Measurements from ENCODE around the gene OR7C2. TPM values are rescaled to one million over a fixed set of nuclear protein-coding genes. Genes with fewer than 3 reads are reported as not detected.

The OR7C2 gene
- total RNA-seq, 6 donors from 2014 or later, result not detected

DNA sequence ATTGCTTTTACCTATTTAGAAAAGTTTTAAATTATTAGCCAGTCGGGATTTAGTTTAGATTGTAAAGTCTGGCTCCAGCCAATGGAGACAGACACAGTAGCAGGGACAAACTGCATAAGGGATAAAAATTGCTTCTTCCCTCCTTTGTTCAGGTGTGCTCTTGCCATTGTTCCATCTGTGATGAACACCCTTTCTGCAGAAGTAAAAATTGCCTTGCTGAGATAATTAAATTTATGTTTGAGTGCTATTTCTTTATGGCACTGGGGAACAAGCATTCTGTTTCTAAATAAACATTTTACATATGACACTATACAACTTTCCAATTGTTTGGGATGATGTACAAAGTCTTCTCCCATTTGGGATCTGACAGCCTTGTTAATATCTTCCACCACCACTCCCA lies 18.0 kb downstream of the OR7C2 start:
- H3K36me3 ChIP-seq, result no peaks in the 10 kb centered on the region
- peaks cover 0 to 39% (median 19%) of the 10 kb centered on the region in 4 donors for H3K9me3 ChIP-seq
- no peak for ATAC-seq (ENCODE audit: low FRiP score in 2 of 2)
- H3K27ac ChIP-seq, result no peak overlapping the region
- H3K27me3 ChIP-seq, result no peaks in the 10 kb centered on the region
- no peak for DNase-seq
- H3K4me1 ChIP-seq, result no peaks in the 10 kb centered on the region
- TF ChIP-seq POLR2AphosphoS5 (IDR thresholded peaks at IDR 0.05) (no peak), EP300 (IDR thresholded peaks at IDR 0.05) (no peak), POLR2A (IDR thresholded peaks at IDR 0.05) (no peak)
- TF ChIP-seq, protein P1, sequence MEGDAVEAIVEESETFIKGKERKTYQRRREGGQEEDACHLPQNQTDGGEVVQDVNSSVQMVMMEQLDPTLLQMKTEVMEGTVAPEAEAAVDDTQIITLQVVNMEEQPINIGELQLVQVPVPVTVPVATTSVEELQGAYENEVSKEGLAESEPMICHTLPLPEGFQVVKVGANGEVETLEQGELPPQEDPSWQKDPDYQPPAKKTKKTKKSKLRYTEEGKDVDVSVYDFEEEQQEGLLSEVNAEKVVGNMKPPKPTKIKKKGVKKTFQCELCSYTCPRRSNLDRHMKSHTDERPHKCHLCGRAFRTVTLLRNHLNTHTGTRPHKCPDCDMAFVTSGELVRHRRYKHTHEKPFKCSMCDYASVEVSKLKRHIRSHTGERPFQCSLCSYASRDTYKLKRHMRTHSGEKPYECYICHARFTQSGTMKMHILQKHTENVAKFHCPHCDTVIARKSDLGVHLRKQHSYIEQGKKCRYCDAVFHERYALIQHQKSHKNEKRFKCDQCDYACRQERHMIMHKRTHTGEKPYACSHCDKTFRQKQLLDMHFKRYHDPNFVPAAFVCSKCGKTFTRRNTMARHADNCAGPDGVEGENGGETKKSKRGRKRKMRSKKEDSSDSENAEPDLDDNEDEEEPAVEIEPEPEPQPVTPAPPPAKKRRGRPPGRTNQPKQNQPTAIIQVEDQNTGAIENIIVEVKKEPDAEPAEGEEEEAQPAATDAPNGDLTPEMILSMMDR (IDR thresholded peaks at IDR 0.05), result no peak
- WGBS, 2 donors, result 32 to 93% methylated on average over 1 of the region's 1 CpG
- no peak overlapping the region for H3K4me3 ChIP-seq

- no peak for TF ChIP-seq POLR2AphosphoS5 (IDR thresholded peaks at IDR 0.05)
- TF ChIP-seq POLR2A (IDR thresholded peaks at IDR 0.05), result no peak
- TF ChIP-seq, protein P1 (IDR thresholded peaks at IDR 0.05), result no peak
- no peak for TF ChIP-seq EP300 (IDR thresholded peaks at IDR 0.05)
- Histone ChIP-seq H3K4me1 (no peaks in the 10 kb centered on the region), H3K9me3 (peaks cover 0 to 37% (median 19%) of the 10 kb centered on the region in 4 donors), H3K36me3 (no peaks in the 10 kb centered on the region), H3K27ac (no peak overlapping the region), H3K4me3 (no peak overlapping the region), H3K27me3 (no peaks in the 10 kb centered on the region)
- ATAC-seq (ENCODE audit: low FRiP score in 2 of 2), result no peak
- whole genome bisulfite sequencing, 2 donors, result 90 to 93% methylated on average over 22 to 24 of the region's 24 CpGs
- DNase-seq, result no peak
These were observed 20.8 kb downstream of the OR7C2 start for GRCh38 chr19:14961956-14962685.

- Histone ChIP-seq H3K36me3 (no peaks in the 10 kb centered on the region), H3K27ac (no peak overlapping the region), H3K4me1 (no peaks in the 10 kb centered on the region), H3K4me3 (no peak overlapping the region), H3K27me3 (no peaks in the 10 kb centered on the region), H3K9me3 (no peaks in the 10 kb centered on the region)
- DNase-seq (no peak), ATAC-seq (ENCODE audit: low FRiP score in 2 of 2) (no peak)
- WGBS, 2 donors, result 94 to 95% methylated on average over 14 of the region's 14 CpGs
- TF ChIP-seq, protein P1 (IDR thresholded peaks at IDR 0.05), result no peak
- TF ChIP-seq POLR2AphosphoS5 (IDR thresholded peaks at IDR 0.05), result no peak
- TF ChIP-seq POLR2A (IDR thresholded peaks at IDR 0.05), result no peak
- TF ChIP-seq EP300 (IDR thresholded peaks at IDR 0.05), result no peak
These were observed 27.0 kb downstream of the OR7C2 start for GRCh38 chr19:14968247-14968646.

DNA sequence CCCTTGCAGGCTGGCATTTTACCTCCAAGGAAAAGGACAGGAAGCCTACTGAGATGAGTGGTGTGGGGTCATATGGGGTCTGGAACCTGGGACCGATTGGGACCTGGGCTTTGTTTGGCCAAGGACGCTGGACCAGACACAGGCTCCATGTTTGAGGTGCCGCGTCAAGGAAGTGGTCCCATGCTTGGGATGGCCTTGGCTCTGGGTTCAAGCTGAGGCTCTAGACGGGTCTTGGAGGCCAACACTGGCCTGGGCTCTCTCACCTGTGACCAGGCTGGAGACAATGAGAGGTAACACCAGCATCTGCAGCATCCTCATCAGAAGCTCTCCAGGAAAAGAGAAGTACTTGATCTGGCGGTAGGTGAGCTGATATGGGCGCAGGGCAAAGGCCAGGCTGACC lies 30.2 kb downstream of the OR7C2 start:
- H3K27ac ChIP-seq, result no peak overlapping the region
- H3K4me3 ChIP-seq, result no peak overlapping the region
- TF ChIP-seq EP300 (IDR thresholded peaks at IDR 0.05) (no peak), POLR2A (IDR thresholded peaks at IDR 0.05) (no peak), POLR2AphosphoS5 (IDR thresholded peaks at IDR 0.05) (no peak)
- TF ChIP-seq, protein P1 (IDR thresholded peaks at IDR 0.05), result no peak
- WGBS, 2 donors, result 80 to 90% methylated on average over 6 to 7 of the region's 7 CpGs
- no peaks in the 10 kb centered on the region for H3K27me3 ChIP-seq
- no peaks in the 10 kb centered on the region for H3K36me3 ChIP-seq
- no peaks in the 10 kb centered on the region for H3K9me3 ChIP-seq
- no peaks in the 10 kb centered on the region for H3K4me1 ChIP-seq
- DNase-seq (no peak), ATAC-seq (ENCODE audit: low FRiP score in 2 of 2) (no peak)

GRCh38 chr19:14972676-14973075 lies 31.4 kb downstream of the OR7C2 start:
- no peak overlapping the region for H3K27ac ChIP-seq
- WGBS, 2 donors, result 85 to 93% methylated on average over 17 to 27 of the region's 27 CpGs
- DNase-seq, result peak in 1 of 2 donors; percentile 75

More at GRCh38 chr19:14972676-14973075, 31.4 kb downstream of the OR7C2 start:
- Histone ChIP-seq H3K9me3 (no peaks in the 10 kb centered on the region), H3K27me3 (no peaks in the 10 kb centered on the region), H3K4me1 (no peaks in the 10 kb centered on the region), H3K36me3 (no peaks in the 10 kb centered on the region), H3K4me3 (no peak overlapping the region)
- ATAC-seq (ENCODE audit: low FRiP score in 2 of 2), result no peak
- TF ChIP-seq, protein P1 (IDR thresholded peaks at IDR 0.05), result no peak
- TF ChIP-seq POLR2A (IDR thresholded peaks at IDR 0.05), result no peak
- TF ChIP-seq EP300 (IDR thresholded peaks at IDR 0.05), result no peak
- no peak for TF ChIP-seq POLR2AphosphoS5 (IDR thresholded peaks at IDR 0.05)

All from upper lobe of left lung (tissue), 6 donors.